Measurements from ENCODE around the gene WASF2. TPM values are rescaled to one million over a fixed set of nuclear protein-coding genes. Genes with fewer than 3 reads are reported as not detected.
A peak's percentile ranks its signal among the peaks of the same experiment; 100 is the strongest.

WASF2 gene
- total and polyA plus RNA-seq, 12 donors: 17.4 to 159 (median 60.9) TPM

GRCh38 chr1:27527223-27527889 lies 37.4 kb upstream of the WASF2 start:
- 17 to 63% (median 22%) methylated on average over 6 to 27 of the region's 27 CpGs for WGBS, 4 donors
- Histone ChIP-seq H3K4me3 (peak overlapping the region in 2 of 4 donors; percentile 26 to 57), H3K36me3 (replicated peaks in 1 of 2) (no peaks in the 10 kb centered on the region), H3K27ac (peak overlapping the region; percentile 65 to 94 (median 85)), H3K9me3 (replicated peaks in 1 of 3) (no peaks in the 10 kb centered on the region), H3K4me1 (replicated peaks in 1 of 2) (peaks cover 50 to 64% of the 10 kb centered on the region in 2 donors), H3K27me3 (no peaks in the 10 kb centered on the region)
- peak; percentile 53 to 92 (median 65) for DNase-seq
- no peak for TF ChIP-seq POLR2A (IDR thresholded peaks at IDR 0.05)
- intact Hi-C loops (cut with DNase I): no loop called here

GRCh38 chr1:27526569-27527222 lies 36.7 kb upstream of the WASF2 start:
- TF ChIP-seq POLR2A (IDR thresholded peaks at IDR 0.05) (no peak), CTCF (IDR thresholded peaks at IDR 0.05) (no peak)
- no peaks in the 10 kb centered on the region for H3K36me3 ChIP-seq (replicated peaks in 1 of 2)
- intact Hi-C loops (cut with DNase I): no loop called here
- no peaks in the 10 kb centered on the region for H3K9me3 ChIP-seq (replicated peaks in 1 of 3)
- peaks cover 51 to 70% of the 10 kb centered on the region in 2 donors for H3K4me1 ChIP-seq (replicated peaks in 1 of 2)
- H3K27ac ChIP-seq: peak overlapping the region in 4 of 5 donors; percentile 72 to 94 (median 88)
- H3K4me3 ChIP-seq: no peak overlapping the region
- no peaks in the 10 kb centered on the region for H3K27me3 ChIP-seq
- DNase-seq: no peak
- WGBS, 4 donors: 34 to 52% (median 42%) methylated on average over 7 to 10 of the region's 10 CpGs

GRCh38 chr1:27525296-27526272 lies 35.6 kb upstream of the WASF2 start:
- 19 to 31% (median 30%) methylated on average over 6 to 16 of the region's 16 CpGs for WGBS, 4 donors
- no peaks in the 10 kb centered on the region for H3K9me3 ChIP-seq (replicated peaks in 1 of 3)
- DNase-seq: peak; percentile 59 to 84 (median 75)
- peak overlapping the region; percentile 22 to 92 (median 69) for H3K27ac ChIP-seq
- intact Hi-C loops (cut with DNase I): no loop called here
- H3K4me1 ChIP-seq (replicated peaks in 1 of 2): peaks cover 61 to 82% of the 10 kb centered on the region in 2 donors
- peak overlapping the region in 1 of 4 donors; percentile 13 for H3K4me3 ChIP-seq
- TF ChIP-seq POLR2A (IDR thresholded peaks at IDR 0.05) (no peak), CTCF (IDR thresholded peaks at IDR 0.05) (no peak)
- H3K36me3 ChIP-seq (replicated peaks in 1 of 2): no peaks in the 10 kb centered on the region
- no peaks in the 10 kb centered on the region for H3K27me3 ChIP-seq

GRCh38 chr1:27523337-27524020 lies 33.5 kb upstream of the WASF2 start:
- DNase-seq: no peak

More at GRCh38 chr1:27523337-27524020, 33.5 kb upstream of the WASF2 start:
- H3K4me1 ChIP-seq (replicated peaks in 1 of 2): peaks cover 62 to 91% of the 10 kb centered on the region in 2 donors
- WGBS, 4 donors: 40 to 47% (median 43%) methylated on average over 8 of the region's 8 CpGs
- no peak overlapping the region for H3K4me3 ChIP-seq
- intact Hi-C loops (cut with DNase I): no loop called here
- no peaks in the 10 kb centered on the region for H3K27me3 ChIP-seq
- H3K27ac ChIP-seq: peak overlapping the region in 3 of 5 donors; percentile 16 to 62 (median 25)
- TF ChIP-seq CTCF (IDR thresholded peaks at IDR 0.05) (no peak), POLR2A (IDR thresholded peaks at IDR 0.05) (no peak)
- no peaks in the 10 kb centered on the region for H3K36me3 ChIP-seq (replicated peaks in 1 of 2)
- no peaks in the 10 kb centered on the region for H3K9me3 ChIP-seq (replicated peaks in 1 of 3)
